ENCODE data around the gene SRGAP1.
"Not testable (repeated sequence)": the region's sequence is repeated elsewhere in the genome, so short reads cannot be mapped to it uniquely, and the experiment has no call there.

DNA sequence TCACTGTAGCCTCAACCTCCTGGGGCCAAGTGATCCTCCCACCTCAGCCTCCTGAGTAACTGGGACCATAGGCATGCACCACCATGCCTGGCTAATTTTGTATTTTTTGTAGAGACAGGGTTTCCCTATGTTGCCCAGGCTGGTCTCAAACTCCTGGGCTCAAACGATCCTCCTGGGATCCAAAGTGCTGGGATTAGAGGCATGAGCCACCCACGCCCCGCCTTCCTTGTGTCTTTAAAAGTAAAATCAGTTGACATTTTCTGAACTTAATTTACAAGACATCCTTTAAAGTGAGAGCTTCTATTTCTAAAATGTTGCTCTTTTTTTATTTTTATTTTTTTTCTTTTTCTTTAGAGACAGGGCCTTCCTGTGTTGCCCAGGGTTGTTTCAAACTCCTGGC lies 276.6 kb downstream of the SRGAP1 start:
- TF ChIP-seq, protein P1, sequence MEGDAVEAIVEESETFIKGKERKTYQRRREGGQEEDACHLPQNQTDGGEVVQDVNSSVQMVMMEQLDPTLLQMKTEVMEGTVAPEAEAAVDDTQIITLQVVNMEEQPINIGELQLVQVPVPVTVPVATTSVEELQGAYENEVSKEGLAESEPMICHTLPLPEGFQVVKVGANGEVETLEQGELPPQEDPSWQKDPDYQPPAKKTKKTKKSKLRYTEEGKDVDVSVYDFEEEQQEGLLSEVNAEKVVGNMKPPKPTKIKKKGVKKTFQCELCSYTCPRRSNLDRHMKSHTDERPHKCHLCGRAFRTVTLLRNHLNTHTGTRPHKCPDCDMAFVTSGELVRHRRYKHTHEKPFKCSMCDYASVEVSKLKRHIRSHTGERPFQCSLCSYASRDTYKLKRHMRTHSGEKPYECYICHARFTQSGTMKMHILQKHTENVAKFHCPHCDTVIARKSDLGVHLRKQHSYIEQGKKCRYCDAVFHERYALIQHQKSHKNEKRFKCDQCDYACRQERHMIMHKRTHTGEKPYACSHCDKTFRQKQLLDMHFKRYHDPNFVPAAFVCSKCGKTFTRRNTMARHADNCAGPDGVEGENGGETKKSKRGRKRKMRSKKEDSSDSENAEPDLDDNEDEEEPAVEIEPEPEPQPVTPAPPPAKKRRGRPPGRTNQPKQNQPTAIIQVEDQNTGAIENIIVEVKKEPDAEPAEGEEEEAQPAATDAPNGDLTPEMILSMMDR (IDR thresholded peaks at IDR 0.05), result not testable (repeated sequence)
- TF ChIP-seq POLR2A (IDR thresholded peaks at IDR 0.05); POLR2AphosphoS5 (IDR thresholded peaks at IDR 0.05; ENCODE audit: insufficient read depth in 1 of 2, low read depth in 1 of 2): not testable (repeated sequence)

Data from vagina (tissue), 2 donors.